HEK293T (cell line): ENCODE results near the gene DNAH7.

ENCODE experiments used
- CTCF ChIA-PET: fragments of 350-600 bp; formaldehyde crosslinking; extraction: SDS; loops from one replicate; lab custom pipeline; 2021; ENCODE audit warnings: antibody characterized with exemption, inconsistent platforms; lab: Yijun Ruan, JAX
- POLR2A ChIA-PET: fragments of 350-600 bp; formaldehyde crosslinking; extraction: SDS; loops from one replicate; lab custom pipeline; 2020; ENCODE audit warnings: antibody characterized with exemption, inconsistent platforms; lab: Yijun Ruan, JAX
- DNase-seq: peaks from one replicate; pipeline ENCODE4 v3.0.0; 2012; ENCODE audit warnings: mixed read lengths; ENCODE audit errors: extremely low spot score
- ARNT ChIP-seq: fragments of 450-650 bp; IDR thresholded peaks from 2 replicates; pipeline ENCODE4 v1.6.1; 2017; ENCODE audit warnings: mild to moderate bottlenecking
- BHLHE40 ChIP-seq: fragments of 450-650 bp; IDR thresholded peaks from 2 replicates; pipeline ENCODE4 v1.6.1; 2016; ENCODE audit warnings: mild to moderate bottlenecking, moderate library complexity, borderline replicate concordance
- CTBP1 ChIP-seq: fragments of 450-650 bp; IDR thresholded peaks from 2 replicates; pipeline ENCODE4 v1.6.1; 2016; ENCODE audit warnings: borderline replicate concordance
- ELF4 ChIP-seq: fragments of 450-650 bp; IDR thresholded peaks from 2 replicates; pipeline ENCODE4 v1.6.1; 2017; ENCODE audit warnings: antibody characterized with exemption
- FOXA1 ChIP-seq: fragments of 450-650 bp; IDR thresholded peaks from 2 replicates; pipeline ENCODE4 v1.6.1; 2016; ENCODE audit warnings: mild to moderate bottlenecking
- FOXK2 ChIP-seq: fragments of 450-650 bp; IDR thresholded peaks from 2 replicates; pipeline ENCODE4 v1.6.1; 2016; ENCODE audit warnings: mild to moderate bottlenecking
- FOXM1 ChIP-seq: fragments of 450-650 bp; IDR thresholded peaks from 2 replicates; pipeline ENCODE4 v1.6.1; 2017; ENCODE audit warnings: mild to moderate bottlenecking, borderline replicate concordance
- HDGF ChIP-seq: fragments of 450-650 bp; IDR thresholded peaks from 2 replicates; pipeline ENCODE4 v1.6.1; 2017; ENCODE audit warnings: antibody characterized with exemption, borderline replicate concordance
- L3MBTL2 ChIP-seq: fragments of 450-650 bp; conservative IDR thresholded peaks from 2 replicates; pipeline ENCODE4 v1.6.1; 2016; ENCODE audit warnings: mild to moderate bottlenecking
- LEF1 ChIP-seq: fragments of 450-650 bp; IDR thresholded peaks from 2 replicates; pipeline ENCODE4 v1.6.1; 2017; ENCODE audit warnings: mild to moderate bottlenecking, borderline replicate concordance
- NFRKB ChIP-seq: fragments of 450-650 bp; IDR thresholded peaks from 2 replicates; pipeline ENCODE4 v1.6.1; 2016; ENCODE audit warnings: mild to moderate bottlenecking, moderate library complexity
- PKNOX1 ChIP-seq: fragments of 450-650 bp; IDR thresholded peaks from 2 replicates; pipeline ENCODE4 v1.6.1; 2016
- SP1 ChIP-seq: fragments of 450-650 bp; IDR thresholded peaks from 2 replicates; pipeline ENCODE4 v1.6.1; 2017
- SUZ12 ChIP-seq: fragments of 450-650 bp; IDR thresholded peaks from 2 replicates; pipeline ENCODE4 v1.6.1; 2016; ENCODE audit warnings: mild to moderate bottlenecking
- TARDBP ChIP-seq: fragments of 450-650 bp; IDR thresholded peaks from 2 replicates; pipeline ENCODE4 v1.6.1; 2016
- ZNF384 ChIP-seq: fragments of 450-650 bp; IDR thresholded peaks from 2 replicates; pipeline ENCODE4 v1.6.1; 2016

The DNAH7 gene

GRCh38 chr2:195834836-195835235, 233.8 kb downstream of the DNAH7 start:
- ChIA-PET CTCF (no interaction called here), POLR2A (no interaction called here)
- no peak for TF ChIP-seq ELF4
- TF ChIP-seq TARDBP: no peak
- no peak for TF ChIP-seq FOXA1
- no peak for TF ChIP-seq SP1
- no peak for TF ChIP-seq FOXM1
- no peak for TF ChIP-seq LEF1
- TF ChIP-seq BHLHE40: no peak
- no peak for TF ChIP-seq ARNT
- no peak for TF ChIP-seq L3MBTL2
- TF ChIP-seq SUZ12: no peak
- TF ChIP-seq ZNF384: no peak
- no peak for TF ChIP-seq CTBP1
- TF ChIP-seq FOXK2: no peak
- TF ChIP-seq PKNOX1: no peak
- TF ChIP-seq NFRKB: no peak
- TF ChIP-seq HDGF: no peak
- no peak for DNase-seq

GRCh38 chr2:195830968-195831950, 237.4 kb downstream of the DNAH7 start:
- TF ChIP-seq FOXK2 (no peak), L3MBTL2 (no peak), SP1 (no peak), FOXM1 (no peak), HDGF (no peak), PKNOX1 (no peak), NFRKB (no peak), ARNT (no peak), CTBP1 (no peak), SUZ12 (no peak), ELF4 (no peak), TARDBP (no peak), BHLHE40 (no peak), FOXA1 (no peak), LEF1 (no peak), ZNF384 (no peak)
- POLR2A ChIA-PET: no interaction called here
- no peak for DNase-seq
- CTCF ChIA-PET: interaction anchor here (0.7 kb wide), 1 partner anchor 11 kb away, joined by 4 read pairs; no protein-coding TSS in a partner anchor

GRCh38 chr2:195824478-195824877, 244.2 kb downstream of the DNAH7 start:
- no peak for DNase-seq
- CTCF ChIA-PET: no interaction called here
- POLR2A ChIA-PET: no interaction called here
- TF ChIP-seq SP1 (no peak), LEF1 (no peak), FOXA1 (no peak)

GRCh38 chr2:195823206-195823605, 245.4 kb downstream of the DNAH7 start:
- POLR2A ChIA-PET: no interaction called here
- CTCF ChIA-PET: no interaction called here
- no peak for DNase-seq
- TF ChIP-seq PKNOX1 (no peak), HDGF (no peak), ARNT (no peak), SUZ12 (no peak), TARDBP (no peak), FOXM1 (no peak), SP1 (no peak)

- no peak for DNase-seq
- TF ChIP-seq SP1 (no peak), PKNOX1 (no peak), L3MBTL2 (no peak), LEF1 (no peak), TARDBP (no peak), HDGF (no peak)
- CTCF ChIA-PET: no interaction called here
- POLR2A ChIA-PET: no interaction called here
Measured at GRCh38 chr2:195821566-195821932, 247.1 kb downstream of the DNAH7 start.
